Left hindlimb (tissue), 1 donor: Measurements from ENCODE around the gene ACSM2A.
"Not testable (repeated sequence)": the region's sequence is repeated elsewhere in the genome, so short reads cannot be mapped to it uniquely, and the experiment has no call there.

Source experiments
- DNase-seq: peaks from one replicate; pipeline ENCODE4 v3.0.0-alpha.2; 2018

The ACSM2A gene

GRCh38 chr16:20459227-20459626 lies 7.9 kb downstream of the ACSM2A start:
- DNase-seq: not testable (repeated sequence)

GRCh38 chr16:20460313-20460712 lies 9.0 kb downstream of the ACSM2A start:
- not testable (repeated sequence) for DNase-seq

GRCh38 chr16:20468954-20469353 lies 17.6 kb downstream of the ACSM2A start:
- not testable (repeated sequence) for DNase-seq

- DNase-seq: not testable (repeated sequence)
Observed at GRCh38 chr16:20469930-20470329, 18.6 kb downstream of the ACSM2A start.

- not testable (repeated sequence) for DNase-seq
Observed at GRCh38 chr16:20470732-20471131, 19.4 kb downstream of the ACSM2A start.

- not testable (repeated sequence) for DNase-seq
Observed at GRCh38 chr16:20477188-20477744, 25.9 kb downstream of the ACSM2A start.

GRCh38 chr16:20483989-20484388 lies 32.7 kb downstream of the ACSM2A start:
- DNase-seq: not testable (repeated sequence)

- DNase-seq: no peak
Observed at GRCh38 chr16:20484726-20485125, 33.4 kb downstream of the ACSM2A start.

- no peak for DNase-seq
Observed at GRCh38 chr16:20485408-20485807, 34.1 kb downstream of the ACSM2A start.

- not testable (repeated sequence) for DNase-seq
Observed at GRCh38 chr16:20490994-20491393, 39.7 kb downstream of the ACSM2A start.

GRCh38 chr16:20491448-20491847 lies 40.1 kb downstream of the ACSM2A start:
- DNase-seq: not testable (repeated sequence)

- no peak for DNase-seq
Observed at GRCh38 chr16:20504418-20504817, 53.1 kb downstream of the ACSM2A start.

GRCh38 chr16:20507280-20507679 lies 56.0 kb downstream of the ACSM2A start:
- no peak for DNase-seq

GRCh38 chr16:20510323-20510722 lies 59.0 kb downstream of the ACSM2A start:
- no peak for DNase-seq

- no peak for DNase-seq
Observed at GRCh38 chr16:20515688-20516090, 64.4 kb downstream of the ACSM2A start.

- no peak for DNase-seq
Observed at GRCh38 chr16:20517149-20517548, 65.8 kb downstream of the ACSM2A start.

- DNase-seq: no peak
Observed at GRCh38 chr16:20519231-20519630, 67.9 kb downstream of the ACSM2A start.

GRCh38 chr16:20520103-20520502 lies 68.8 kb downstream of the ACSM2A start:
- DNase-seq: no peak

GRCh38 chr16:20531795-20532194 lies 80.5 kb downstream of the ACSM2A start:
- not testable (repeated sequence) for DNase-seq

GRCh38 chr16:20532284-20532792 lies 81.0 kb downstream of the ACSM2A start:
- not testable (repeated sequence) for DNase-seq

GRCh38 chr16:20536669-20537068 lies 85.3 kb downstream of the ACSM2A start:
- not testable (repeated sequence) for DNase-seq
